Left cardiac atrium (tissue), 4 donors: Measurements from ENCODE around the gene FFAR4. TPM values are rescaled to one million over a fixed set of nuclear protein-coding genes. Genes with fewer than 3 reads are reported as not detected.
A peak's percentile ranks its signal among the peaks of the same experiment; 100 is the strongest.

ENCODE experiments used
- ATAC-seq, 2 donors: fragments of 200-7000 bp; cut with Tn5 transposase; one replicate each; pipeline ENCODE4 v1.9.1; 2020; ENCODE audit warnings: mild to moderate bottlenecking in 2 of 2, moderate library complexity in 2 of 2
- DNase-seq: peaks from one replicate; pipeline ENCODE4 v3.0.0-alpha.2; 2020
- intact Hi-C, 2 donors: fragments of 100-400 bp; cut with DNase I; formaldehyde crosslinking; loops; one replicate each; pipeline versions ENCODE4 v1.14.1 to v1.15.1; 2022 to 2023
- total RNA-seq, 2 donors: library from RNA; stranded (reverse); fragmentation: NEBNext Ultra II Directional; extraction: Animal tissue kit (Norgen Biotek cat#: 25700); gene quantifications; one replicate each; pipeline ENCODE4 v1.2.1, GENCODE V29; 2021
- donor health status: DM: no; HTN: yes; CAD: no.
- donor health status: DM: no; HTN: yes; CAD: no; lungs with severe emphysema.
- donor health status: DM: yes; HTN: yes; CAD: no.
- donor health status: Dilated cardiomyopathy.

FFAR4 gene
- total RNA-seq, 2 donors from 2014 or later = 0.39 to 1.4 TPM

GRCh38 chr10:93595378-93596161 lies 29.1 kb downstream of the FFAR4 start:
- ATAC-seq (no peak), DNase-seq (no peak)
- intact Hi-C loops = no loop called here

GRCh38 chr10:93596539-93596938 lies 30.1 kb downstream of the FFAR4 start:
- ATAC-seq (no peak), DNase-seq (no peak)
- intact Hi-C loops = no loop called here

GRCh38 chr10:93597075-93597599 lies 30.7 kb downstream of the FFAR4 start:
- ATAC-seq (no peak), DNase-seq (no peak)
- intact Hi-C loops = no loop called here

GRCh38 chr10:93598157-93598556 lies 31.7 kb downstream of the FFAR4 start:
- DNase-seq (no peak), ATAC-seq (no peak)
- intact Hi-C loops = no loop called here

DNA sequence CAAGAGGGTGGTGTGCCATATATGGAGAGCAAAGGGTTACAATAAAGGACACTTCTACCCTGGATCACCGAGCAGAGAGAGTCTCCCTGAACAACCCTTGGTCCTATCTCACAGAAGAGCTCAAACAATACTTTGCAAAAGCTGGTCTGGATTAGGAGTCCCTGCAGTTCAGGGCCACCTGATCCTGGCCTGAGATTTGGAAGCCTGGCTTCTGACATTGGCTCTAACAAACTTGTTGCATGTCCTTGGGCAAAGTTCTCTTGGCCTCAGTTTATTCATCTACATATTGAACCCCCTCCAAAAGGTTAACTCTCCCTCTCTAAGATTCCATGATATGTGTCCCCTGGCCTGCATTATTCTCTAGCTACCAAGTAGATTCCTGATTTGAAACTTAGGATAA lies 32.9 kb downstream of the FFAR4 start:
- intact Hi-C loops = no loop called here
- ATAC-seq (no peak), DNase-seq (no peak)

- intact Hi-C loops = no loop called here
- no peak for DNase-seq
- no peak for ATAC-seq
Measured at GRCh38 chr10:93599778-93600177, 33.3 kb downstream of the FFAR4 start.

- DNase-seq (peak; percentile 47), ATAC-seq (peak; percentile 69 to 75)
- intact Hi-C loops = no loop called here
Measured at GRCh38 chr10:93600446-93601145, 34.1 kb downstream of the FFAR4 start.

GRCh38 chr10:93601146-93601773 lies 34.8 kb downstream of the FFAR4 start, which contains the start of gene RBP4:
Gene RBP4, minus strand, starts transcription at chr10:93601235. Its CDS starts 207 bp downstream, at chr10:93601028.
- ATAC-seq (peak; percentile 82 to 86), DNase-seq (peak; percentile 42)
- intact Hi-C loops = no loop called here

DNA sequence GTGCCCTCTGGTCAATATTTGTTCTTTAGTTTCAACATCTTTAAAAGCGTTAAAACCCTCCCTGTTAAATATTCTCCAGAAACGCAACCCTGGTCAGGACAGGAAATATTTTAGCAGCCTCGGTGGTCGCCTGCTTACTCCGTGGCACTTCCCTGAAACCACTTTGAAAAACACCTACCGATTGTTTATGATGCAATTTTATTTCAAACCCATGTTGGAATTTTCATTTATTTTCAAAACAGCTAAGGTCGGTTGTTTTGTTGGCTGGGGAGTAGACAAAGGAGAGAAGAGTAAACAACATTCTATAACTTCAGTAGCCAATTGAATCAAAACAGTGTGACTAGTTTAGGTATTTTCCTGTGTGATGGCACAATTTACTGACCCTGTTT lies 35.3 kb downstream of the FFAR4 start:
- intact Hi-C loops = no loop called here
- no peak for DNase-seq
- ATAC-seq = no peak

- DNase-seq = no peak
- ATAC-seq = no peak
- intact Hi-C loops = no loop called here
Measured at GRCh38 chr10:93603023-93603422, 36.6 kb downstream of the FFAR4 start.

GRCh38 chr10:93604146-93604545 lies 37.7 kb downstream of the FFAR4 start:
- ATAC-seq (no peak), DNase-seq (no peak)
- intact Hi-C loops = no loop called here

DNA sequence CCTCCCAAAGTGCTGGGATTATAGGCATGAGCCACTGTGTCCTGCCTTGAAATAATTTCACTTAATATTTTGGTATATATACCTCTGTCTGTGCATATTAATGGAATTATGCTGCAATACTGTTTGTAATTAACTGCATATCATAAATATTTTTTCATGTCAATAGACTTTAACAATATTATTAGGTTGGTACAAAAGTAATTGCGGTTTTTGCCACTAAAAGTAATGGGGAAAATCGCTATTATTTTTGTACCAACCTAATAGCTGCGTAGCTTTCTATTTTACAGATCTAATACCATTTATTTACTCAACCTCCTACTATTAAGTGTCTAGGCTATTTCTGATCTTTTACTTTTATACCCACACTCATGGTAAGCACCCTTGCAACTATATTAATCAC lies 42.0 kb downstream of the FFAR4 start:
- DNase-seq = no peak
- intact Hi-C loops = no loop called here
- no peak for ATAC-seq

DNA sequence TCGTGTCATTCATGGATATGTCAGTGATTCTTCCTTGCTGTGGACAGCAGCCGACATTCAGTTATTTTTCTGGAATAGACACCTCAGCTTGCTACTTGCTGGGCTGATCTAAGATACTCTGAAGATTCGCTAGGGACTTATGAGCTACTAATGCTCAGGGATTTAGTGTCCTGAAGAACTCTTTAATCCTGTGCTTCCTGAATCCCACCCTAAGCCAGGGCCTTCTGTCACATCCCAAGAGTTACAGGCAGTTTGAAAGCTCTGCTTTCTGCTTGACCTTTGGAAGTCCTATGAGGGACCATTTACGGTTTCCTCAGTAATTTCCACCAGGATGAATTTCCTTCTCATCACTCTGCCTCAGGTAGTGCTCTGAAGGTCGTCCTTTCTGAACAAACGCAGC lies 45.8 kb downstream of the FFAR4 start, which contains the start of gene PDE6C:
PDE6C (plus strand) TSS at position 227 of the 400 bp plus-strand sequence. CDS start 189 bp downstream, outside the sequence.
- intact Hi-C loops = no loop called here
- DNase-seq (no peak), ATAC-seq (no peak)

- DNase-seq (no peak), ATAC-seq (no peak)
- intact Hi-C loops = no loop called here
Measured at GRCh38 chr10:93613126-93613525, 46.7 kb downstream of the FFAR4 start.

DNA sequence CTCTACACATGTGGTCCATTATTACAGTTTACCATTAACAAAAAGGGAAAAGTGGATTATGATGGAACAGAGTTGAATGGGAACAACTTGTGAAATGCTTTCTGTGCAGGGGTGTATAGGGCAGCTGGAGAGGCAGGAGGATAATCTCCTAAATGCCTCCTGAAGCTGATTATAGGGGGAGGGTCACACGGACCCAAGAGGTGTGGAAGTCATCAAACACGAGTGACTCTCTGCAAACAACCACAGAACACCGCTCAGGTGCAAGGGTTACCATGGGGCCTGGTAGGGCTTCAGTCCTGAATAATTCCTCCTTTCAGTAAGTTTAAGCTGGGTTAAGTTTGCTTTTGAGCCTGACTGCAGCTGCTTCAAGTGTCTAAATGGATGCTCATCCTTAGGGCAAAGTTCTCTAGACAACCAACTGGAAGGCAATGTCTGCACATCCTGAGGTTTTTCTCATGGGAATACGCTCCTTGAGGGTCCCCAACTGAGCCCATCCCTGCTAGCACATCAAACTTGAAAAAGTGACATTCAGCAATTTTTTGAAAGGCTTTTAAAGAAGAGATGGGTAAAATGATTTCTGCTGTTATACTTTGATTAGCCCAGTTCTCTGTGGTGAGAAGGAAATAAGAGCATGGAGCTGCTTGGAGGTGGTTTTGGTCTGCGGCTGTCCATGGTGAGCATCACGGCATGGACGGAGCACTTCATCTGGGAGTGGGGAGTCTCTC lies 47.8 kb downstream of the FFAR4 start:
- intact Hi-C loops = no loop called here
- ATAC-seq (no peak), DNase-seq (no peak)

- ATAC-seq = no peak
- intact Hi-C loops = no loop called here
- no peak for DNase-seq
Measured at GRCh38 chr10:93615576-93616235, 49.2 kb downstream of the FFAR4 start.

DNA sequence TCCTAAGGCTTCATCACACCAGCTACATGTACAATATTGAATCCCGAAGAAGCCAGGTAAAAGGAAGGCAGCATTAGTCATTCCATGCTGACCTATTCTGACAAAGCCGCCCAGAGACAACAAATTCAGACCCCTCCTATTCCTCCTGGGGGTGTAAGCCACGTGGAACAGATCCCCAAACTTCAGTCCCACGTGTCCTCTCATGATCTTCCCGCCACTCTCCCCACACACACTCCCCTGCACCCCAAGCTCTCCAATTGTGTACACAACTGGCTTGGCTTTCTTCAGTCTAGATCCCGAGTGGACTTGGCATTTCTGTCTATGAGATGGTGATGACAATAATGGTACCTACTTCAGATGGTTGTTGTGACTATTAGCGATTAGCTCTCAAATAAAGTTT lies 54.5 kb downstream of the FFAR4 start:
- DNase-seq = no peak

DNA sequence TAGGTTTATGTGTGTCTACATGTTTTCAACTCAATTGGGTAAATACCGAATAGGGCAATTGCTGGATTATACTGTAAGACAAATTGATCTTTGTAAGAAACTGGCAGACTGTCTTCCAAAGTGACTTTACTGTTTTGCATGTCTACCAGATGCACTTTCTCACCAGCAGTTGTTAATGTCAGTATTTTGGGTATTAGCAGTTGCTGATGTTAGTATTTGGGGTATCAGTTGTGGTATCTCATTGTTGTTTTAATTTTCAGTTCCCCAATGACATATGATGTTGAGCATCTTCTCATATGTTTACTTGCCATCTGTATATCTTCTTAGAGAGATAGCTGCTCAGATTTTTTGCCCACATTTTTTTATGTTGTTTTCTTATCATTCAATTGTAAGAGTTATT lies 56.5 kb downstream of the FFAR4 start:
- intact Hi-C loops = no loop called here
- ATAC-seq = no peak

More for the DNA sequence above, 54.5 kb downstream of the FFAR4 start:
- intact Hi-C loops = no loop called here
- no peak for ATAC-seq

DNA sequence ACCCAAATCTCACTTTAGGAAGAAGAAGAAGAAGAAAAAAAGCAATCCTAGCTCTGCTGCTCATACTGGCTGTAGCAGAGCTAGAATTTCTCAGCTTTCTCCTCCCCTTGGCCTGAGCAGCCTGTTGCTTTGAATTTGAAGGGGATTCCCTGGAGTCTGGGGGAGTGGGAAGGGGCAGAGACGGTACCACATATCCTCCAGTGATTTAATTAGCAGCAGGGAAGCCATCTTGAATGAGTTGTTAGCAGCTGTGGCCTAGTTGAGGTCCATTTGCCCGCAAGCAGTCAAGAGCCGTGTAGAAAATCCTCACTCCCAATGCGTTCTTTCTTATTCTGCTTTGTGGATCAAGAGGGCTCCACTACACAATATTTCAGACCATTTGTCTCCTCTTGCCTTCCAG lies 62.4 kb downstream of the FFAR4 start:
- DNase-seq (no peak), ATAC-seq (no peak)
- intact Hi-C loops = no loop called here

More for the DNA sequence above, 56.5 kb downstream of the FFAR4 start:
- DNase-seq = no peak
